Lung (tissue), 12 donors: Measurements from ENCODE around the gene RMI2. TPM values are rescaled to one million over a fixed set of nuclear protein-coding genes. Genes with fewer than 3 reads are reported as not detected.
A peak's percentile ranks its signal among the peaks of the same experiment; 100 is the strongest.

ENCODE experiments used
- ATAC-seq: fragments of 200-7000 bp; cut with Tn5 transposase; one replicate; pipeline ENCODE4 v1.9.1; 2020; ENCODE audit warnings: moderate number of reproducible peaks; ENCODE audit not compliant: insufficient read depth, low FRiP score
- DNase-seq, 3 donors: peaks; one replicate each; pipeline ENCODE4 v3.0.0-alpha.2; 2013 to 2017
- H3K27ac ChIP-seq, 2 donors: one replicate each; pipeline ENCODE4 v1.5.1; 2013; ENCODE audit warnings: mild to moderate bottlenecking in 2 of 2, moderate library complexity in 2 of 2, control low read depth in 1 of 2, inconsistent platforms in 1 of 2, low read depth in 1 of 2, low read length in 1 of 2
- H3K27me3 ChIP-seq, 3 donors: one replicate each; pipeline ENCODE4 v1.5.1; 2013; ENCODE audit warnings: low read length in 2 of 3; ENCODE audit not compliant: control insufficient read depth in 3 of 3, insufficient read depth in 3 of 3
- H3K36me3 ChIP-seq, 4 donors: one replicate each; pipeline ENCODE4 v1.5.1; 2013; ENCODE audit warnings: low read length in 4 of 4, mild to moderate bottlenecking in 1 of 4, moderate library complexity in 1 of 4; ENCODE audit not compliant: control insufficient read depth in 4 of 4, insufficient read depth in 4 of 4
- H3K4me1 ChIP-seq, 5 donors: one replicate each; pipeline ENCODE4 v1.5.1; 2013; ENCODE audit warnings: low read length in 5 of 5, mild to moderate bottlenecking in 2 of 5, moderate library complexity in 1 of 5; ENCODE audit not compliant: control insufficient read depth in 5 of 5, insufficient read depth in 5 of 5
- H3K4me3 ChIP-seq: one replicate; pipeline ENCODE4 v1.5.1; 2013; ENCODE audit warnings: mild to moderate bottlenecking, control low read depth, moderate library complexity
- H3K9ac ChIP-seq, 2 donors: one replicate each; pipeline ENCODE4 v1.5.1; 2013; ENCODE audit warnings: low read length in 2 of 2, control low read depth in 1 of 2; ENCODE audit not compliant: insufficient read depth in 1 of 2
- H3K9me3 ChIP-seq, 4 donors: one replicate each; pipeline ENCODE4 v1.5.1; 2013; ENCODE audit warnings: low read length in 3 of 4, mild to moderate bottlenecking in 1 of 4, moderate library complexity in 1 of 4; ENCODE audit not compliant: control insufficient read depth in 4 of 4, insufficient read depth in 3 of 4
- CTCF ChIP-seq: IDR thresholded peaks from 2 replicates; pipeline ENCODE4 v1.5.1; 2012; ENCODE audit warnings: mild to moderate bottlenecking; ENCODE audit errors: control extremely low read depth, extremely low read depth
- WGBS, 2 donors: extraction: QIAGEN DNeasy Blood & Tissue Kit; methylation state at CpG; one replicate each; pipeline ENCODE4 v1.1.7; 2013; 5-methylcytosine and 5-hydroxymethylcytosine counted together
- polyA plus RNA-seq, 2 donors: library from polyadenylated mRNA; stranded (reverse); fragments of 200-250 nt; gene quantifications; one replicate each; pipeline ENCODE4 v1.2.1, GENCODE V29; 2013
- total RNA-seq, 2 donors: library from RNA; depleted of rRNA in 1 of 2; stranded (reverse); fragments of >200 nt in 1 of 2; gene quantifications; one replicate each; pipeline ENCODE4 v1.2.1, GENCODE V29; 2014 to 2021
- donor health status: control.
- donor health status: control.
- donor health status: Bipolar disorder and iron deficiency.
- donor health status: healthy.
- donor health status: DM: yes; HTN: yes; CAD: no.

Gene RMI2
- total and polyA plus RNA-seq, 4 donors, result 2.5 to 7.2 (median 4.5) TPM

GRCh38 chr16:11315510-11315909 lies 29.7 kb upstream of the RMI2 start:
- Histone ChIP-seq H3K36me3 (no peaks in the 10 kb centered on the region), H3K4me3 (no peak overlapping the region), H3K27me3 (no peaks in the 10 kb centered on the region), H3K4me1 (peaks cover 0 to 46% (median 10%) of the 10 kb centered on the region in 5 donors), H3K9ac (no peak overlapping the region), H3K9me3 (no peaks in the 10 kb centered on the region), H3K27ac (no peak overlapping the region)
- no peak for ATAC-seq
- TF ChIP-seq CTCF, result no peak
- WGBS, 2 donors, result 64 to 68% methylated on average over 13 of the region's 13 CpGs
- DNase-seq, result peak; percentile 86 to 93 (median 92)

GRCh38 chr16:11316331-11317015 lies 28.8 kb upstream of the RMI2 start:
- H3K36me3 ChIP-seq, result no peaks in the 10 kb centered on the region
- 83 to 93% methylated on average over 23 of the region's 23 CpGs for WGBS, 2 donors
- peaks cover 0 to 46% (median 10%) of the 10 kb centered on the region in 5 donors for H3K4me1 ChIP-seq
- H3K27me3 ChIP-seq, result no peaks in the 10 kb centered on the region
- H3K9me3 ChIP-seq, result no peaks in the 10 kb centered on the region
- ATAC-seq (no peak), DNase-seq (peak in 1 of 3 donors; percentile 41)
- H3K9ac ChIP-seq, result no peak overlapping the region
- no peak for TF ChIP-seq CTCF
- no peak overlapping the region for H3K27ac ChIP-seq
- H3K4me3 ChIP-seq, result no peak overlapping the region

- Histone ChIP-seq H3K9ac (no peak overlapping the region), H3K27me3 (no peaks in the 10 kb centered on the region), H3K4me1 (peaks cover 0 to 32% (median 4%) of the 10 kb centered on the region in 5 donors), H3K27ac (no peak overlapping the region), H3K36me3 (no peaks in the 10 kb centered on the region), H3K9me3 (no peaks in the 10 kb centered on the region), H3K4me3 (no peak overlapping the region)
- TF ChIP-seq CTCF, result no peak
- DNase-seq (no peak), ATAC-seq (no peak)
- 84 to 91% methylated on average over 8 of the region's 8 CpGs for WGBS, 2 donors
These were observed 26.4 kb upstream of the RMI2 start for GRCh38 chr16:11318817-11319216.
